Esophagus (tissue), 2 donors: Measurements from ENCODE around the gene PPM1G. TPM values are rescaled to one million over a fixed set of nuclear protein-coding genes. Genes with fewer than 3 reads are reported as not detected.

ENCODE experiments used
- H3K27ac ChIP-seq, 2 donors: one replicate each; pipeline ENCODE4 v1.5.1; 2013; ENCODE audit warnings: low read depth in 2 of 2, mild to moderate bottlenecking in 2 of 2, inconsistent platforms in 1 of 2, low read length in 1 of 2, moderate library complexity in 1 of 2
- H3K27me3 ChIP-seq, 2 donors: one replicate each; pipeline ENCODE4 v1.6.1; 2013; ENCODE audit warnings: low read length in 2 of 2, control low read depth in 1 of 2, mild to moderate bottlenecking in 1 of 2; ENCODE audit not compliant: insufficient read depth in 2 of 2, control insufficient read depth in 1 of 2
- H3K36me3 ChIP-seq, 2 donors: one replicate each; pipeline ENCODE4 v1.6.1; 2013; ENCODE audit warnings: low read length in 1 of 2; ENCODE audit not compliant: control insufficient read depth in 2 of 2, insufficient read depth in 2 of 2
- H3K4me1 ChIP-seq, 2 donors: one replicate each; pipeline ENCODE4 v1.6.1; 2013; ENCODE audit warnings: low read length in 1 of 2; ENCODE audit not compliant: control insufficient read depth in 2 of 2, insufficient read depth in 2 of 2
- H3K4me3 ChIP-seq, 2 donors: one replicate each; pipeline ENCODE4 v1.5.1; 2013; ENCODE audit warnings: low read length in 2 of 2, mild to moderate bottlenecking in 2 of 2, low read depth in 1 of 2, moderate library complexity in 1 of 2
- H3K9me3 ChIP-seq, 2 donors: one replicate each; pipeline ENCODE4 v1.6.1; 2013; ENCODE audit warnings: mild to moderate bottlenecking in 2 of 2, low read depth in 1 of 2, low read length in 1 of 2, moderate library complexity in 1 of 2; ENCODE audit not compliant: control insufficient read depth in 2 of 2, insufficient read depth in 1 of 2
- WGBS, 2 donors: extraction: QIAGEN DNeasy Blood & Tissue Kit; methylation state at CpG; one replicate each; pipeline ENCODE4 v1.1.7; 2013; 5-methylcytosine and 5-hydroxymethylcytosine counted together
- polyA plus RNA-seq, 2 donors: library from polyadenylated mRNA; stranded (reverse); fragments of 200-250 nt; gene quantifications; one replicate each; pipeline ENCODE4 v1.2.3, GENCODE V29; 2013
- donor health status: healthy with polysubstance abuse.
- donor health status: Bipolar disorder and iron deficiency.

The PPM1G gene, protein sequence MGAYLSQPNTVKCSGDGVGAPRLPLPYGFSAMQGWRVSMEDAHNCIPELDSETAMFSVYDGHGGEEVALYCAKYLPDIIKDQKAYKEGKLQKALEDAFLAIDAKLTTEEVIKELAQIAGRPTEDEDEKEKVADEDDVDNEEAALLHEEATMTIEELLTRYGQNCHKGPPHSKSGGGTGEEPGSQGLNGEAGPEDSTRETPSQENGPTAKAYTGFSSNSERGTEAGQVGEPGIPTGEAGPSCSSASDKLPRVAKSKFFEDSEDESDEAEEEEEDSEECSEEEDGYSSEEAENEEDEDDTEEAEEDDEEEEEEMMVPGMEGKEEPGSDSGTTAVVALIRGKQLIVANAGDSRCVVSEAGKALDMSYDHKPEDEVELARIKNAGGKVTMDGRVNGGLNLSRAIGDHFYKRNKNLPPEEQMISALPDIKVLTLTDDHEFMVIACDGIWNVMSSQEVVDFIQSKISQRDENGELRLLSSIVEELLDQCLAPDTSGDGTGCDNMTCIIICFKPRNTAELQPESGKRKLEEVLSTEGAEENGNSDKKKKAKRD
- polyA plus RNA-seq = 10 to 100 TPM; 40.3 to 65.0 TPM

DNA sequence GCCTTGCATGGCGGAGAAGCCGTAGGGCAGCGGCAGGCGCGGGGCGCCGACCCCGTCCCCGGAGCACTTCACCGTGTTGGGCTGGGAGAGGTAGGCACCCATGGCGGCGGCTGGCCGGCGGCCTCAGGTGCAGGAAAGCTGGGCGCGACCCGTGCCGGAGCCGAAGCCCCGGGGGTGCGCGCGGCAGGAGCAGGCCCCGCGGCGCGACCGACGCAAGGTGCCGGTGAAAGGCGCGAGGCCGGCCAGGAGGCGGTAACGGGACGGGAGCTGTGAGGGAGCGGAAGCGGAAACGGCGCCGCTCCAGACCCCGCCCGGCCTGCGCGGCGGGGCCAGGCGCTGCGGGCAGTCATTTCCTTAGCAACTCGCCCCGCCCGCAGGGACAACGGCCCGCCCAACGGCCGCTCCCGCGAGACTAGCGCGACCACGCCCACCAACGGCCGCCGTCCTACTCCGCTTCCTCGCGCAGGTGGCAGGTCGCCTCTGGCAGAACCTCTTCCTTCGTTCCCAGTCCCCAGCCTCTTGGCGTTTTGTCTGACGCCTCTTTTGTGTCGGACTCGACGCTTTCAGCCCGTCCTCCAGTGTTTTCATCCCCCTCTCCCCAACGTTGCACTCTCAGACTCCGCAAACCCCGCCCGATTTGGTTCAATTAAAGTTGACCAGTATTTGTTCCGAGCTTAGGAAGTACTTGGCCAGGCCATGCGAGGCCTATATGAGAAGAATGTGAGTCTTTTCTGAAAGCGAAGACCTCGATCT is at the start of gene PPM1G:
TSS of gene PPM1G (minus strand) at position 271 of the 753 bp plus-strand sequence. CDS start at position 102, 169 bp downstream.
- WGBS, 2 donors = 1% methylated on average over 48 to 82 of the region's 82 CpGs
- no peaks in the 10 kb centered on the region for H3K27me3 ChIP-seq
- peaks cover 0 to 2% of the 10 kb centered on the region in 2 donors for H3K4me1 ChIP-seq
- no peaks in the 10 kb centered on the region for H3K9me3 ChIP-seq
- H3K4me3 ChIP-seq = peak within 1 kb of the TSS; percentile 85 to 90
- H3K36me3 ChIP-seq = no peaks in the 10 kb centered on the region
- H3K27ac ChIP-seq = peak within 1 kb of the TSS; percentile 86 to 92

DNA sequence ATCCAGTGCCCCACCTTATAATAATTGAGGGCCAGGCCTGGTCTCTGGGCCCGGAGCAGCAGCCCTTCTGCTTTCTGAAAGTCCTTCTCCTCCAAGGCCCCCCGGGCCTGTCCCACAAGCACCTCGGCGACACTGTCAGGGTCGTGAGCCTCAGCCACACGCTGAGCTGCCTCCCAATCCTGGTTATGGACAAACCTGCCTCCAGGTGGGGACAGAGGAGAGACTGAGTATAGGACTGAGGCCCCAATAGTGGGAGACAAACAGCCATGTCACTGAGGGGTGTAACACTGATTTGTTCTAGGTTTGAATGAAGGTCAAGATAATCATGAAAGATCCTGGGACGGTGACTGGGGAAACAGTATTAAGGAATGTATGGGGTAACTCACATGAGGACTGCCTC is 44.6 kb upstream of the PPM1G start:
- Histone ChIP-seq H3K4me1 (no peaks in the 10 kb centered on the region), H3K4me3 (no peak overlapping the region), H3K9me3 (no peaks in the 10 kb centered on the region), H3K36me3 (peaks cover 7 to 10% of the 10 kb centered on the region in 2 donors), H3K27me3 (no peaks in the 10 kb centered on the region), H3K27ac (no peak overlapping the region)
- 90 to 93% methylated on average over 7 of the region's 7 CpGs for WGBS, 2 donors

DNA sequence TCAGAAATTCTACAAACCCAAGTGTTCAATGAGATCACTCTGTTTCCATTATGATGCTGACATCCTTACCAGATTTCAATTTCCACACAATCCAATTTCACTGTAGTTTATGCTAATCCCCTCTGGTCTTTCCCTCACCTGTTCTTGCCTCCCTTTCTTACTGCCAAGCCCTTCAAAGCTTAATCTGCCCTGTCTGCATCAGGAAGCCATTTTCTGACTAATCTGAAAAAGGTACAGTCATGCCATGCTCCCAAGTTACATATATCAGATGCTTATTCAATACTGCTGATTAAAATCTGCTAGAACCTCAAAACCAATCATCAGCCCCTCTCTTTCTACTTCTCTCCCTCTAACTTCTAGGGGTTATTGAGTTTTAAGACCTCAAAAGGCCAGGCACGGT is 41.7 kb upstream of the PPM1G start:
- Histone ChIP-seq H3K4me1 (no peaks in the 10 kb centered on the region), H3K27ac (no peak overlapping the region), H3K36me3 (peaks cover 5 to 14% of the 10 kb centered on the region in 2 donors), H3K4me3 (no peak overlapping the region), H3K9me3 (no peaks in the 10 kb centered on the region), H3K27me3 (no peaks in the 10 kb centered on the region)
- WGBS, 2 donors = 52 to 63% methylated on average over 1 of the region's 1 CpG

DNA sequence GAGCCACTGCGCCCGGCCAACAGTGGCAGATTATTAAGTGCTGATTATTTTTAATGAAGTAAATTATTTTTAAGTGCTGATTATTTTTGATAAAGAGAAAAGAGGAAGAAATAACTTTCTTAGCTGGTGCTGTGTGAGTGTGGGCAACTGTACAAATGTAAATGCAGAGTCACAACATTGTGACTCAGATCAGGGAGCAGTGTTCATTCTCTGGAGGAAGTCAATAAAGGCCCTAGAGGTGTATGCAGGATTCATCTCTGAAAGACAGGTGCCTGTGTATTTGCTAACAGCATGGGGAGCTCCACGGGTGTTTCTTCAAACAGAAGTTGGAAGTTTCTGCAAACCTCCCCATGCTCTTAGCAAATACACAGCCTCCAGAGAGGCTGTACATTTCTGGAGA is 39.0 kb upstream of the PPM1G start:
- Histone ChIP-seq H3K36me3 (peaks cover 5 to 20% of the 10 kb centered on the region in 2 donors), H3K4me3 (no peak overlapping the region), H3K9me3 (no peaks in the 10 kb centered on the region), H3K27me3 (no peaks in the 10 kb centered on the region), H3K4me1 (peaks cover 0 to 8% of the 10 kb centered on the region in 2 donors), H3K27ac (no peak overlapping the region)
- 54 to 73% methylated on average over 3 of the region's 3 CpGs for WGBS, 2 donors

DNA sequence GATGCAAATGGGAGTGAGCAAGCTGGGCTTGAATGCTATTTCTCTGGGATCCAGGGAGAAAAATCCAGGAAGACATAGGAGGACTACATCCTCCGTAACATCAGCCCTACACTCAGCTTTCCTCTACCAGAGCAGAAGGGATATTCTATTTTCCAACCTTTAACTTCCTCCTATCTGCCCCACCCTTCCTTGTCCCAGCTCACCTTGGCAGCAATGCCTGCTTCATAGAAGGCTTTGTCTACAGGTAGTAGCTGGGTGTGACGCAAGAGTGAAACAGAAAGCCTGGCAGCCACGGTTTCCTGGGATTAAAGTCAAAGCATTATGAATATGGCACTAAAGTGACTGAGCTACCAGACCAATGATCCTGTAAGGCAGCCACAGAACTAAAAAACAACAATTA is 36.7 kb upstream of the PPM1G start:
- WGBS, 2 donors = 37 to 40% methylated on average over 3 of the region's 3 CpGs
- Histone ChIP-seq H3K27ac (peak overlapping the region; percentile 90 to 97), H3K4me3 (no peak overlapping the region), H3K9me3 (no peaks in the 10 kb centered on the region), H3K27me3 (no peaks in the 10 kb centered on the region), H3K36me3 (peaks cover 13 to 26% of the 10 kb centered on the region in 2 donors), H3K4me1 (peaks cover 0 to 15% of the 10 kb centered on the region in 2 donors)

DNA sequence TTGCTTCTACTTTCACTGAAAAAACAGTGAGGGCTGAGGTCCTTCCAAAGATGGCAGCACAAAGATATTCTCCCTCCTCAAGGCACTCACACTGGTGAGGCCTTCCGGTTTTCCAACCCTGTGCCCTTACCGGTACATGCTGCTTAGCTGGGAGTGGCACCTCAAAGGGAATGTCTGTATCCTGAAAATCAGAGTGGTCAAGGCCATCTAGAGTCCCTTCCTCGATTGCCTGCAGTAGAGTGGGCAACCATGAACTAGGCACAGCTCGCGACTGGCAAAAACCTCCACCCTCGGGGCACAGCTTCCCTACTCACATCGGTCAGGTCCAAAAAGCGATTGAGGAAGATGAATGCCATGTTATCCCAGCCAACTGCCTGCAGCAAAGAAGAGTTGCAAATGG is 36.2 kb upstream of the PPM1G start:
- peak overlapping the region; percentile 90 to 97 for H3K27ac ChIP-seq
- WGBS, 2 donors = 60 to 62% methylated on average over 8 of the region's 8 CpGs
- no peaks in the 10 kb centered on the region for H3K9me3 ChIP-seq
- peaks cover 0 to 15% of the 10 kb centered on the region in 2 donors for H3K4me1 ChIP-seq
- peaks cover 17 to 28% of the 10 kb centered on the region in 2 donors for H3K36me3 ChIP-seq
- no peaks in the 10 kb centered on the region for H3K27me3 ChIP-seq
- H3K4me3 ChIP-seq = no peak overlapping the region

DNA sequence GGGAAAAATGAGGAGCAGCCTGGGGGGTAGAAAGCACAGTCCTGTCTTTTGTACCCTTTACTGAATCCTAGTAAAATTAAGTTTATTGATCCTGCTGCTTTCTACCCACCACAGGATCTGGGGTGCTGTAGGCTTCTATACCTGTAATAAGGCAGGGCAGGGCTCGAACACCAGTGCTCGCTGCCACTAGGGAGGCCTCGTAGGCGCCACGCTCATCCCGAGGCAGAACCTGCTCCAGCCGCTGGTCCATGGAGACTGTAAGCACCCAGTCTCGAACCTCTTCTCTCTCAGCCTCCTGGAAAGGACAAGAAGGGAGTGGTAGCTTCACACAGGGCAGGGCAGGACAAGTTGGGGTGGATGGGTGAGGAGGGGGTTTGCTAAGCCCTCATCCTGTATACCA is 35.8 kb upstream of the PPM1G start:
- no peak overlapping the region for H3K4me3 ChIP-seq

DNA sequence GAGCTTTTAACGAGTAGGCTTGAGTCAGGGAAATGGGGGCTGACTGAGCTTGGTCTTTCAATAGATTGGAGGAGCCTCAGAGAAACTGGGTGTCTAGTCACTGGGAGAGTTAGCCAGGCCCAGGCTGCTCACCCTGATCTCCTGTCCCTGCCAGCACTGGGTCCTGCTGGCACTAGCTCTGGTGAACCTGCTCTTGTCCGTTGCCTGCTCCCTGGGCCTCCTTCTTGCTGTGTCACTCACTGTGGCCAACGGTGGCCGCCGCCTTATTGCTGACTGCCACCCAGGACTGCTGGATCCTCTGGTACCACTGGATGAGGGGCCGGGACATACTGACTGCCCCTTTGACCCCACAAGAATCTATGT is 33.5 kb upstream of the PPM1G start:
- H3K36me3 ChIP-seq = peaks cover 25% of the 10 kb centered on the region in 2 donors
- 53 to 64% methylated on average over 6 of the region's 6 CpGs for WGBS, 2 donors

More for the DNA sequence above, 35.8 kb upstream of the PPM1G start:
- H3K36me3 ChIP-seq = peaks cover 21 to 28% of the 10 kb centered on the region in 2 donors
- peak overlapping the region; percentile 90 to 97 for H3K27ac ChIP-seq
- WGBS, 2 donors = 92 to 93% methylated on average over 8 of the region's 8 CpGs
- H3K27me3 ChIP-seq = no peaks in the 10 kb centered on the region
- peaks cover 0 to 15% of the 10 kb centered on the region in 2 donors for H3K4me1 ChIP-seq
- H3K9me3 ChIP-seq = no peaks in the 10 kb centered on the region

More for the DNA sequence above, 33.5 kb upstream of the PPM1G start:
- H3K9me3 ChIP-seq = no peaks in the 10 kb centered on the region
- H3K27ac ChIP-seq = peak overlapping the region; percentile 30 to 75
- peaks cover 0 to 15% of the 10 kb centered on the region in 2 donors for H3K4me1 ChIP-seq
- no peaks in the 10 kb centered on the region for H3K27me3 ChIP-seq
- H3K4me3 ChIP-seq = peak overlapping the region; percentile 36 to 46
